ENCODE measurements around the gene CHMP4A.
A peak's percentile ranks its signal among the peaks of the same experiment; 100 is the strongest.
"Not testable (repeated sequence)": the region's sequence is repeated elsewhere in the genome, so short reads cannot be mapped to it uniquely, and the experiment has no call there.

Gene CHMP4A

DNA sequence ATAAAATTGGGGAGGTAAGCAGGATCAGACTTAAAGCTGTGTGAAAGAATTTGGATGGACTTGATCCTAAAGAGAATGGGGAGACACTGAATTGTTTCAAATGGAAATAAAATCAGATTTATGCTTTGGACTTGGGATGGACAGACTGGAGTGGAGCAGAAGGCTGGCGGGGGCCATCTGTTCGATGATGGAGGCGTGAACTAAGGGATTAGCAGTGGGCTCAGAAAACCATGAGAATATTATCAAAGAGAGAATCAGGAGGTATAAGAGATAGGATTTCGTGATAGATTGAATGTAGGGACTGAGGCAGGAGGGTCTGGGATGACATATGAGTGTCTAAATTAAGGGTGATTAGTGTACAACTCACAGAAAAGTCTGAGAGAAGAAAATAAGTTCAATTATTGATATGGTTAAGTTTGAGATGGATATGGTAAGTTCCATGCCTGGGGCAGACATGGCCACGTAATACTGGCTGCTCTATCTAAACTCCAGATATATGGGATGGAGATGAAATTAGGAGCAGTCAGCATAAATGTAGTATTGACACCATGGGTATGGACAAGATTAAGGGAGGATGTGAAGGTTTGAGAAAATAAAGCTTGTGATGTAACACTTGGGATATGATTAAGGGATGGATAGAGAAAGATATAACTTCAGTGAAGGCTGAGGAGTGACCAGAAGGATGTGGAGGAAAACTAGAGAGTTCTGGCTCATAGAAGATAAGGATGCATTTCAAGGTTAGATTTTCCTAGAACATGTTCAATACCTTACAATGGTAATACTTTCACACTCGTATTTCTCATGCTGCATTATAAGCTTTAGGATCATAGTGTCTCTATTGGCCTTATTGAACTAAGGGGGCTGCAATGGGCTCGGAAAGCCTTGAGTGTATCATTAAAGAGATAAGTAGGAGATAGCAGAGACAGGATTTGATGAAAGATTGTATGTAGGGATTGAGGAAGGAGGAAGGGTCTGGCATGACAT lies 8.8 kb downstream of the CHMP4A start:
- H3K4me3 ChIP-seq (ENCODE audit: low read depth, low read length) = no peak overlapping the region
- no peak overlapping the region for H3K9ac ChIP-seq (ENCODE audit: low read depth, low read length)
- H3K27me3 ChIP-seq (ENCODE audit: control insufficient read depth, insufficient read depth, low read length) = no peaks in the 10 kb centered on the region
- H3K9me3 ChIP-seq (ENCODE audit: control insufficient read depth, insufficient read depth, low read length) = peaks cover 7% of the 10 kb centered on the region; the same call in 1 of the 2 replicates
- peaks cover 43% of the 10 kb centered on the region for H3K36me3 ChIP-seq (ENCODE audit: control insufficient read depth, insufficient read depth, low read length)
- H3K4me1 ChIP-seq (ENCODE audit: control insufficient read depth, insufficient read depth, low read length) = peaks cover 6% of the 10 kb centered on the region
- H3K27ac ChIP-seq (ENCODE audit: low read depth, low read length) = no peak overlapping the region

DNA sequence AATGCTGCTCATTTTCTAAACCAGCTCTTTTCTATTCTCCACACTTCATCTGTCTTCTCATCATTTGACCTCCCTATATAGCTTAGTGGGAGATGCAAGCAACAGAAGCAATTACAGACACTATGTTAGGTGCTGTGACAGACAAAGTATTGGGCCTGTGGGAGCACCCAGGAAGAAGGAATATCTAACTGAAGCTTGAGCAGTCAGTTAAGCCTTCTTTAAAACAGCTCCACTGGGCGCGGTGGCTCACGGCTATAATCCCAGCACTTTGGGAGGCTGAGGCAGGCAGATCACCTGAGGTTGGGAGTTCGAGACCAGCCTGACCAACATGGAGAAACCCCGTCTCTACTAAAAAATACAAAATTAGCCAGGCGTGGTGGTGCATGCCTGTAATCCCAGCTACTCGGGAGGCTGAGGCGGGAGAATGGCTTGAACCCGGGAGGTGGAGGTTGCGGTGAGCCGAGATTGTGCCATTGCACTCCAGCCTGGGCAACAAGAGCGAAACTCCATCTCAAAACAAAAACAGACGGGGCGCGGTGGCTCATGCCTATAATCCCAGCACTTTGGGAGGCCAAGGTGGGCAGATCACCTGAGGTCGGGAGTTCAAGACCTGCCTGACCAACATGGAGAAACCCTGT lies 9.9 kb downstream of the CHMP4A start:
- Histone ChIP-seq H3K36me3 (ENCODE audit: control insufficient read depth, insufficient read depth, low read length) (peaks cover 35% of the 10 kb centered on the region), H3K4me3 (ENCODE audit: low read depth, low read length) (peak overlapping the region; percentile 35), H3K27ac (ENCODE audit: low read depth, low read length) (peak overlapping the region; percentile 83)
- H3K9me3 ChIP-seq (ENCODE audit: control insufficient read depth, insufficient read depth, low read length); H3K27me3 ChIP-seq (ENCODE audit: control insufficient read depth, insufficient read depth, low read length); H3K4me1 ChIP-seq (ENCODE audit: control insufficient read depth, insufficient read depth, low read length); H3K9ac ChIP-seq (ENCODE audit: low read depth, low read length): not testable (repeated sequence)

DNA sequence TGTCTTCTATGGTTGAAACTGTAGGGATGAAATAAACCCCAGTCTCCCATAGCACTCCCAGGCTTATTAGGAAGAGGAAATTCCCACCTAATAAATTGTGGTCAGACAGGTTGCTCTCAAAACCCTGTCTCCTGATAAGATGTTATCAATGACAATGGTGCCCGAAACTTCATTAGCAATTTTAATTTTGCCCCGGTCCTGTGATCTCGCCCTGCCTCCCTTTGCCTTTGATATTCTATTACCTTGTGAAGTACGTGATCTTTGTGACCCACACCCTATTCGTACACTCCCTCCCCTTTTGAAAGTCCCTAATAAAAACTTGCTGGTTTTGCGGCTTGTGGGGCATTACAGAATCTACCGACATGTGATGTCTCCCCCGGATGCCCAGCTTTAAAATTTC lies 10.8 kb downstream of the CHMP4A start:
- not testable (repeated sequence) for H3K9me3 ChIP-seq (ENCODE audit: control insufficient read depth, insufficient read depth, low read length); H3K9ac ChIP-seq (ENCODE audit: low read depth, low read length); H3K27me3 ChIP-seq (ENCODE audit: control insufficient read depth, insufficient read depth, low read length); H3K4me1 ChIP-seq (ENCODE audit: control insufficient read depth, insufficient read depth, low read length)
- Histone ChIP-seq H3K36me3 (ENCODE audit: control insufficient read depth, insufficient read depth, low read length) (peaks cover 27% of the 10 kb centered on the region), H3K27ac (ENCODE audit: low read depth, low read length) (peak overlapping the region; percentile 83), H3K4me3 (ENCODE audit: low read depth, low read length) (peak overlapping the region; percentile 37; the same call in 1 of the 2 replicates)

DNA sequence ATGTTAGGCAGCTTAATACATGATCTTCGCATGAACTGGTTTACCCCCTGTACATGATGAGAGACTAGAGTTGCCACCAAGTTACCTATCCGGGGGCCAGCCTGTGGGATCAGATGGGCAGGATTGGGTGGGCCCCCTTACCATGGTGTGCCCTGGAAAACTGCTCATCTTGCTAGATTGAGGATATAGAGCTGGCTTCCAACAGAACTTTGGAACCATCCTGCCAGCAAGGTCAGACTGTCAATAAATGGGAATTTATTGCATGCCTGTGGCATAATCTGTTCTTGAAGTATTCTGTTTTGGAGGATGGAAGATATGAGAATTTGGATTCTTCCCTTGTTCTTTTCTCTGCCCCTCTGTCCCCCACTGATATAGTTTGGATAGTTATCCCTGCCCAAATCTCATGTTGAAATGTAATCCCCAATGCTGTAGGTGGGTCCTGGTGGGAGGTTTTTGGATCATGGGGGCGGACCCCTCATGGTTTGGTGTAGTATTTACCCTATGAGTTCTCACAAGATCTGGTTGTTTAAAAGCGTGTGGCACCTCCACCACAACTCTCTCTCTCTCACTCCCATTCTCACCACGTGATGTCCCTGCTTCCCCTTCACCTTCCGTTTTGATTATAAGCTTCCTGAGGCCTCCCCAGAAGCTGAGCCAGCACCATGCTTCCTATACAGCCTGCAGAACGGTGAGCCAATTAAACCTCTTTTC lies 14.3 kb downstream of the CHMP4A start:
- H3K36me3 ChIP-seq (ENCODE audit: control insufficient read depth, insufficient read depth, low read length) = 0 out of 2 replicates have a peak, but pooled peaks cover 3% of the 10 kb centered on the region
- no peak overlapping the region for H3K27ac ChIP-seq (ENCODE audit: low read depth, low read length)
- H3K9ac ChIP-seq (ENCODE audit: low read depth, low read length) = no peak overlapping the region
- no peaks in the 10 kb centered on the region for H3K27me3 ChIP-seq (ENCODE audit: control insufficient read depth, insufficient read depth, low read length)
- H3K4me3 ChIP-seq (ENCODE audit: low read depth, low read length) = no peak overlapping the region
- peaks cover 16% of the 10 kb centered on the region for H3K4me1 ChIP-seq (ENCODE audit: control insufficient read depth, insufficient read depth, low read length)
- peaks cover 7% of the 10 kb centered on the region; the same call in 1 of the 2 replicates for H3K9me3 ChIP-seq (ENCODE audit: control insufficient read depth, insufficient read depth, low read length)

DNA sequence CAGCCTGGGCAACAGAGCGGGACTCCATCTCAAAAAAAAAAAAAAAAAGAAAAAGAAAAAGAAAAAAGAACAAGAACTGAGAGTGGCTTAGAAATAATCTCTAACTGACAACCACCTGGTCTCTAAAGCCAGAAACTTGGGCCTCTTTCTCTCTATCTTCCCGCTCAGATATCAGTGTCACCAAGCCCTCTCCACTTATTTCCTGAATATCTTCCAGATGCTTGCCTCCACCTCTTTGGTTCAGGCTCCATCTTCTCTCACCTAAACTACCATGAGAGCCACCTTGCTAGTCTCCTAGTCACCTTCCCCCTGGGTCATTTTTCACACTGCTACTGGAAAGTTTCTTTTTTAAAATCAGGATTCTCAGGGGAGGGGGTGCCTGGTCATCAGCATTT lies 16.2 kb downstream of the CHMP4A start:
- H3K27me3 ChIP-seq (ENCODE audit: control insufficient read depth, insufficient read depth, low read length) = no peaks in the 10 kb centered on the region
- H3K36me3 ChIP-seq (ENCODE audit: control insufficient read depth, insufficient read depth, low read length) = peaks cover 14% of the 10 kb centered on the region
- H3K4me3 ChIP-seq (ENCODE audit: low read depth, low read length) = no peak overlapping the region
- H3K27ac ChIP-seq (ENCODE audit: low read depth, low read length) = no peak overlapping the region
- no peak overlapping the region for H3K9ac ChIP-seq (ENCODE audit: low read depth, low read length)
- H3K9me3 ChIP-seq (ENCODE audit: control insufficient read depth, insufficient read depth, low read length) = peaks cover 7% of the 10 kb centered on the region; the same call in 1 of the 2 replicates
- H3K4me1 ChIP-seq (ENCODE audit: control insufficient read depth, insufficient read depth, low read length) = peaks cover 11% of the 10 kb centered on the region; the same call in 1 of the 2 replicates

DNA sequence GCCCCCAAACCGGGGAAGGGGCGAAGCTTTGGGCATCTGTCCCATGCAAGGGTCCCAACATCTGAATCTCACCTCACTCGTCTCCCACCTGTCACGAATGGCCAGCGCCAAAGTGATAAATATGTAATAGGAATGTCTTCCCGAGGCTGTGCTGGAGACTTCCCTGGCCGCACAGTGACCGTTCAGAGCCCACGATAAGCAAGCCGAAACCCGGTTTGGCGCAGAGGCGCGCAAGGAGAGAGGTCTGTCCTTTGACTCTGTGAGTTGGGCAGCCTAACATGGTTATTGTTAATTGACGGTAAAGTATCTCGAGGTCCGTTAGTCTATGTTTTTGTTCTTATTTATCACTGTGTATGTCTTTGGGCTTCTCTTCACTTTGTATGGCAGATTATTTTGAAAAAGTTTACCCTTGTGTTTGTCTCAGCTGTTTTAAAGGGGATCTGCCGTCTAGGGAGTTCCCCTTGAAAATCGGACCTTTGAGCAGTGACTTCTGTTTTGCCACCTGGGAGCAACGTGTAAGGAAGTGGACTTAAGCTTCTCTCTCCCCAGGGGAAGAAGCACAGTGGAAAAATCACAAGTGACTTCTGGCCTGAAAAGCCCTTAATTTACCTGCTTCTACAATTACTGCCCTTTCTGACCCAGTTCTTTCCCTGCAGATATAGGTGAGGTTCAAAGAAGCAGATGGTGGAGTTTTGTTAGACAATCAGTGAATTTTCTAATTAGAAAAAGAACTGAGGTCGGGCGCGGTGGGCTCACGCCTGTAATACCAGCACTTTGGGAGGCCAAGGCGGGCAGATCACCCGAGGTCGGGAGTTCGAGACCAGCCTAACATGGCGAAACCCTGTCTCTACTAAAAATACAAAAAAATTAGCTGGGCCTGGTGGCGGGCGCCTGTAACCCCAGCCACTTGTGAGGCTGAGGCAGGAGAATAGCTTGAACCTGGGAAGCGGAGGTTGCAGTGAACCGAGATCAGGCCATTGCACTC lies 16.9 kb downstream of the CHMP4A start:
- Histone ChIP-seq H3K27me3 (ENCODE audit: control insufficient read depth, insufficient read depth, low read length) (no peaks in the 10 kb centered on the region), H3K4me1 (ENCODE audit: control insufficient read depth, insufficient read depth, low read length) (peaks cover 11% of the 10 kb centered on the region; the same call in 1 of the 2 replicates), H3K27ac (ENCODE audit: low read depth, low read length) (peak overlapping the region; percentile 98)

DNA sequence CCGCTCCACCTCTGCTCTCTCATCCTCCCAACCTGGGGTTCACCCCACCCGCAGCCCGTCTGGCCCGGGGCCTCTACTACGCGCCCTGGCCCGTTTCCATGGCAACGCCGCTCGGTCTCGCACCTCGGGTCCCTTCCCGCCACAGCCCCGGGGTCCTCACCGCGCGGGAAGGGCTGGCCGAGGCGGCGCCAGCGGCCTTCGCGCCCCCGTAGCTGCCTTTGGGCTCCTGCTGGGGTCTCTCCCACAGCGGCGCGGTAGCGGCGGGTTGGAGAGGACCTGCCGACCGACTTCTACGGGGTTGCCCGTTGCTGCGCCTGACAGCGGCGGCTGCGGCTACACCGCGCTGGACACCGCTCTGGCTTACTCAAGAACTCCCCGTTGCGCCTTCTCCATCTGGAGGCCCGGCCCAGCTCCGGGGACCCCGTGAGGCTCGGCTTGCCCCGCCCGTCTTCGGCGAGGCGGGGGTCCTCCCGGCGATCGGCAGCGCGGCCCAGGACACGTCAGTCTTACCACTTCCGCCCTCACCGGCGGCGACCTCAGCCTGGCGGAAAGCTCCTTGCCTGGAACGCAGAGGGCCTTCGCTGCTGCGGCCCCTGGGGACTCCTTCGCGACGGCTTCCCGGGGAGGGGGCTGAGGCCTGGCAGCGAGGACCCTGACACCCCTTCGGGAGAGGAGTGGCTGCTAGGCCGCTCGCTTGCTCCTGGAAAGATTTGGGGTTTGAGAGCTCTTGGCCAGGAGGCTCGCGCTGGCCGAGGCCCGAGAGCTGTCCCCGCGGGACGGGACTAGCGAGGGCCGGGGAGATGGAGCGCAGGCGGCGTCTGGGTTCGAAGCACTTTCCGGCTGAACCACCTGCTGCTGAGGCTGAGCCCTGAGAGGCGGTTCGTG lies 17.9 kb downstream of the CHMP4A start, which contains the start of gene TM9SF1:
Gene TM9SF1 (minus strand): TSS at position 256 of the 885 bp plus-strand sequence. CDS start 422 bp downstream, outside the sequence.
- peak within 1 kb of the TSS; percentile 70 for H3K4me3 ChIP-seq (ENCODE audit: low read depth, low read length)
- H3K27ac ChIP-seq (ENCODE audit: low read depth, low read length) = peak within 1 kb of the TSS; percentile 98
- H3K9ac ChIP-seq (ENCODE audit: low read depth, low read length) = peak within 1 kb of the TSS; percentile 96
- H3K9me3 ChIP-seq (ENCODE audit: control insufficient read depth, insufficient read depth, low read length) = no peaks in the 10 kb centered on the region
- peaks cover 20% of the 10 kb centered on the region for H3K36me3 ChIP-seq (ENCODE audit: control insufficient read depth, insufficient read depth, low read length)
- peaks cover 11% of the 10 kb centered on the region; the same call in 1 of the 2 replicates for H3K4me1 ChIP-seq (ENCODE audit: control insufficient read depth, insufficient read depth, low read length)
- no peaks in the 10 kb centered on the region for H3K27me3 ChIP-seq (ENCODE audit: control insufficient read depth, insufficient read depth, low read length)

More for the DNA sequence above, 16.9 kb downstream of the CHMP4A start:
- Histone ChIP-seq H3K9ac (ENCODE audit: low read depth, low read length) (peak overlapping the region; percentile 96), H3K9me3 (ENCODE audit: control insufficient read depth, insufficient read depth, low read length) (0 out of 2 replicates have a peak, but pooled peaks cover 2% of the 10 kb centered on the region), H3K4me3 (ENCODE audit: low read depth, low read length) (peak overlapping the region; percentile 70), H3K36me3 (ENCODE audit: control insufficient read depth, insufficient read depth, low read length) (peaks cover 18% of the 10 kb centered on the region)

DNA sequence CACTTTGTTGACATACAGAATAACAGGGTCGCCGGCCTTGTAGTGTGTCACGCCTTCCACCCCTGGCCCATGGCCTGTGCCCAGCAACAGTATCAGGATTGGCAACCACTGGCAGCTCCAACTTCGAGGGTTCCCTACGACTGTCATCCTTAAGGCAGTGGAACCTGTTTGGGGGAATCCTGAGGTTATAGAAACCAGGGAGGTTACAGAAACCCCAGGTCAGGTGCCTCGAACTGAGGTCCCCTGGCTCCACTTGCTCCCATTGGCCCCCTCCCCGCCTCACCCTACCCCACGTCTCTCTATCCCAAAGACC lies 18.5 kb downstream of the CHMP4A start:
- peak overlapping the region; percentile 96; the same call in 1 of the 2 replicates for H3K9ac ChIP-seq (ENCODE audit: low read depth, low read length)
- peaks cover 11% of the 10 kb centered on the region; the same call in 1 of the 2 replicates for H3K4me1 ChIP-seq (ENCODE audit: control insufficient read depth, insufficient read depth, low read length)
- H3K36me3 ChIP-seq (ENCODE audit: control insufficient read depth, insufficient read depth, low read length) = peaks cover 20% of the 10 kb centered on the region
- peak overlapping the region; percentile 98 for H3K27ac ChIP-seq (ENCODE audit: low read depth, low read length)
- H3K9me3 ChIP-seq (ENCODE audit: control insufficient read depth, insufficient read depth, low read length) = no peaks in the 10 kb centered on the region
- H3K4me3 ChIP-seq (ENCODE audit: low read depth, low read length) = peak overlapping the region; percentile 70
- no peaks in the 10 kb centered on the region for H3K27me3 ChIP-seq (ENCODE audit: control insufficient read depth, insufficient read depth, low read length)

DNA sequence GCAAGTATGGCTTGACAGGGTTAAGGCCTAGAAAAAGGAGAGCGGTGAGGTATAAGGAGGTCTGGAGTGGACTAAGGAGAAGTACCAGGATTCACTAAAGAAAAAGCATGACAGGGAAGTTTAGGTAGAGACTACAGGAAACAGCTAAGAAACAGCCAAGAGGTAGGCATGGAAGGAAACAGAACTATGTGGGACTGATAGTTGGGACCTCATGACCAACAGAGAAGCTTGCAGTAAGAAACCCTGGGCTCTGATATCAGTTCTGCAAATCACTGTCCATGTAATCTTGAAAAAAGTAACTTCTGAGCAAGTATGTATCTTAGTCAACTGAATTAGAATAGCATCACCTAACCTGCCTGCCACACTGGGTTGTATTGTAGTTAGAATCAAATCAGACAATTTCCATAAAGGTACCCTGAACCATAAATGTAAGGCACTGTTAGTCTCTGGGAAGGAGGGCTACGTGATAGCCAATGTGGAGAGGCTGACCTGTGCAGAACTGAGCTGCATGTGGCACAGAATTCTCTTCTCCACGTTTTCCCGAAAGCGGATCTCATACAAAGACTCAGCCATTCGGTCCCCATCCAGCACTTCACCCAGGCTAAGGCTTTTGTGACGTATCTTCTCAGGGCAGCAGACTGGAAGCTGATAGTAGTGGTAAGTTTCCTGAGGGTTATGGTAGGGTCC lies 19.0 kb downstream of the CHMP4A start:
- H3K27me3 ChIP-seq (ENCODE audit: control insufficient read depth, insufficient read depth, low read length) = no peaks in the 10 kb centered on the region
- H3K27ac ChIP-seq (ENCODE audit: low read depth, low read length) = no peak overlapping the region
- H3K9ac ChIP-seq (ENCODE audit: low read depth, low read length) = no peak overlapping the region
- H3K4me3 ChIP-seq (ENCODE audit: low read depth, low read length) = peak overlapping the region; percentile 70
- H3K9me3 ChIP-seq (ENCODE audit: control insufficient read depth, insufficient read depth, low read length) = no peaks in the 10 kb centered on the region
- H3K4me1 ChIP-seq (ENCODE audit: control insufficient read depth, insufficient read depth, low read length) = peaks cover 11% of the 10 kb centered on the region; the same call in 1 of the 2 replicates
- H3K36me3 ChIP-seq (ENCODE audit: control insufficient read depth, insufficient read depth, low read length) = peaks cover 20% of the 10 kb centered on the region
